Spleen (tissue), 11 donors: ENCODE measurements around the gene PRDM7. TPM values are rescaled to one million over a fixed set of nuclear protein-coding genes. Genes with fewer than 3 reads are reported as not detected.
"Not testable (repeated sequence)": the region's sequence is repeated elsewhere in the genome, so short reads cannot be mapped to it uniquely, and the experiment has no call there.

Source experiments
- DNase-seq: peaks from one replicate; pipeline ENCODE4 v3.0.0-alpha.2; 2020
- H3K27ac ChIP-seq, 8 donors: fragments of 200-600 bp; sonication (generic) in 7 of 8; 1 replicate in 4 of 8; 2 replicates in 4 of 8; pipeline versions ENCODE4 v1.5.0 to v1.8.0; 2016 to 2021; ENCODE audit warnings: inconsistent platforms in 4 of 8, mild to moderate bottlenecking in 4 of 8, moderate library complexity in 1 of 8
- H3K27me3 ChIP-seq, 7 donors: fragments of 200-600 bp; sonication (generic) in 6 of 7; replicated peaks in 1 of 7; 1 replicate in 4 of 7; 2 replicates in 3 of 7; pipeline versions ENCODE4 v1.5.0 to v1.8.0; 2016 to 2021; ENCODE audit warnings: inconsistent platforms in 3 of 7, mild to moderate bottlenecking in 1 of 7
- H3K36me3 ChIP-seq, 6 donors: fragments of 200-600 bp; sonication (generic) in 5 of 6; 1 replicate in 4 of 6; 2 replicates in 2 of 6; pipeline versions ENCODE4 v1.5.0 to v1.8.0; 2016 to 2021; ENCODE audit warnings: inconsistent platforms in 2 of 6
- H3K4me1 ChIP-seq, 6 donors: fragments of 200-600 bp; sonication (generic) in 5 of 6; 1 replicate in 3 of 6; 2 replicates in 3 of 6; pipeline versions ENCODE4 v1.5.0 to v1.8.0; 2016 to 2021; ENCODE audit warnings: inconsistent platforms in 3 of 6
- H3K4me3 ChIP-seq, 8 donors: fragments of 200-600 bp; sonication (generic) in 7 of 8; 1 replicate in 4 of 8; 2 replicates in 4 of 8; pipeline versions ENCODE4 v1.5.0 to v1.8.0; 2016 to 2021; ENCODE audit warnings: inconsistent platforms in 4 of 8, mild to moderate bottlenecking in 4 of 8, moderate library complexity in 2 of 8
- H3K9me3 ChIP-seq, 8 donors: fragments of 200-600 bp; sonication (generic) in 7 of 8; 1 replicate in 4 of 8; 2 replicates in 4 of 8; pipeline versions ENCODE4 v1.5.0 to v1.8.0; 2016 to 2021; ENCODE audit warnings: inconsistent platforms in 4 of 8
- CTCF ChIP-seq, 11 experiments: fragments of 200-600 bp in 7 of 11; fragments of 450-650 bp in 4 of 11; sonication (generic) in 4 of 11; IDR thresholded peaks in 8 of 11; conservative IDR thresholded peaks in 3 of 11; 1 replicate in 7 of 11; 2 replicates in 4 of 11; pipeline versions ENCODE4 v1.4.0 to v1.8.0; 2016 to 2021; ENCODE audit warnings: antibody characterized with exemption in 11 of 11, inconsistent platforms in 4 of 11, mild to moderate bottlenecking in 1 of 11
- POLR2A ChIP-seq, 3 donors: fragments of 450-650 bp; IDR thresholded peaks; one replicate each; pipeline ENCODE4 v1.5.1; 2017; ENCODE audit warnings: antibody characterized with exemption in 3 of 3, mild to moderate bottlenecking in 1 of 3
- POLR2AphosphoS5 ChIP-seq, 3 donors: sonication (generic); formaldehyde crosslinking; IDR thresholded peaks; one replicate each; pipeline ENCODE4 v1.5.1; 2017; ENCODE audit warnings: antibody characterized with exemption in 3 of 3
- WGBS, 5 donors: extraction: QIAGEN DNeasy Blood & Tissue Kit in 3 of 5; methylation state at CpG; one replicate each; pipeline versions ENCODE4 v1.1.5 to v1.1.7; 2013 to 2018; 5-methylcytosine and 5-hydroxymethylcytosine counted together
- intact Hi-C: fragments of 100-400 bp; cut with DNase I; formaldehyde crosslinking; loops from one replicate; pipeline ENCODE4 v1.15.0; 2023; ENCODE audit warnings: low total_unique reads
- polyA plus RNA-seq, 3 donors: library from polyadenylated mRNA; stranded (reverse); fragments of 200-250 nt; gene quantifications; one replicate each; pipeline ENCODE4 v1.2.1, GENCODE V29; 2013
- total RNA-seq, 7 donors: library from RNA; depleted of rRNA in 3 of 7; stranded (reverse); fragments of >200 nt in 3 of 7; fragmentation: NEBNext Ultra II Directional in 4 of 7; extraction: Animal tissue kit (Norgen Biotek cat#: 25700) in 4 of 7; gene quantifications; one replicate each; pipeline versions ENCODE4 v1.1.0 to v1.2.1, GENCODE V29; 2016 to 2021
- donor health status: healthy with polysubstance abuse.
- donor health status: DM: no; HTN: no; CAD: no; lungs with moderate emphysema.
- donor health status: DM: no; HTN: no; CAD: no.
- donor health status: Bipolar disorder and iron deficiency.
- donor health status: healthy.
- donor health status: DM: no; HTN: no; CAD: no.
- donor health status: DM: yes; HTN: yes; CAD: no.

Gene PRDM7
- total and polyA plus RNA-seq, 10 donors = not detected

DNA sequence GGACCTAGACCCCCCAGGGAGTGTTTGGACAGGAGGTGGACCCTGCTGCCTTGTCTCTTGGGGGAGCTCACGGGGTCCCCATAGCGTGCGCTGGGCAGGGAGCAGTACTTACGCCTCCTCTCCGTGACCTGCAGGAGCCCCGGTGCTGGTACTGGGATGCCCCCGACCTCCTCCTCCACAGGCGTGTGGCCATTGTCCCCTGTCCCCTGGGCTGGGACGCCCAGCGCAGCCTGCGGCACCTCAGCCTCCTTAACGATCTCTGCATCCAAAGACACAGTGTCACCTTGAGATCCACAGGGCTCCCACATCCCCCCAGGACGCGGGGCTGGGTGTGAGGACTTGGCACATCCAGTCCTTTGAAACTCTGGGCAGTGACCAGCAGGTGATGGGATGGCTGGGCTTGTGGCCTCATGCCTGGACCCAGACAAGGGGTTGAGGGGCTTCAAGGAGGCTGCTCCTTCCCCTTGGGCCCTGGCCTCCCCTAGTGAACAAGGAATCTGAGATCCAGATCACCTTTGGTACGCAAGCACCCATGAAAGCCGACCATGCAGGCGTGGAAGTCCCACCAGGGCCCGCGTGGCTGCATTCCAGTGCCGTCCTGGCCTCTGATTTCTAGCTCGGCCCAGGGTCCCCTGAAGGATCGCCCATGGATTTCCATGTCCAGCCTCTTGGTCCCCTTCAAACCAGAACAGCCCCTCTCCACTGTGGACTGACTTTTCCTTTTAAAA lies 67.8 kb downstream of the PRDM7 start:
- no peaks in the 10 kb centered on the region for H3K36me3 ChIP-seq
- intact Hi-C loops = no loop called here
- H3K27ac ChIP-seq = peak overlapping the region in 4 of 8 donors; percentile 34 to 81 (median 56)
- peaks cover 0 to 30% (median 0%) of the 10 kb centered on the region in 7 donors for H3K27me3 ChIP-seq
- TF ChIP-seq CTCF (IDR thresholded peaks at IDR 0.05 in 8 of 11, conservative IDR thresholded peaks at IDR 0.05 in 3 of 11) (no peak), POLR2AphosphoS5 (IDR thresholded peaks at IDR 0.05) (no peak), POLR2A (IDR thresholded peaks at IDR 0.05) (no peak)
- no peak for DNase-seq
- no peaks in the 10 kb centered on the region for H3K9me3 ChIP-seq
- WGBS, 5 donors = 71 to 80% (median 73%) methylated on average over 21 to 22 of the region's 22 CpGs
- H3K4me3 ChIP-seq = peak overlapping the region in 4 of 8 donors; percentile 5 to 57 (median 12)
- peaks cover 8 to 47% (median 23%) of the 10 kb centered on the region in 6 donors for H3K4me1 ChIP-seq

DNA sequence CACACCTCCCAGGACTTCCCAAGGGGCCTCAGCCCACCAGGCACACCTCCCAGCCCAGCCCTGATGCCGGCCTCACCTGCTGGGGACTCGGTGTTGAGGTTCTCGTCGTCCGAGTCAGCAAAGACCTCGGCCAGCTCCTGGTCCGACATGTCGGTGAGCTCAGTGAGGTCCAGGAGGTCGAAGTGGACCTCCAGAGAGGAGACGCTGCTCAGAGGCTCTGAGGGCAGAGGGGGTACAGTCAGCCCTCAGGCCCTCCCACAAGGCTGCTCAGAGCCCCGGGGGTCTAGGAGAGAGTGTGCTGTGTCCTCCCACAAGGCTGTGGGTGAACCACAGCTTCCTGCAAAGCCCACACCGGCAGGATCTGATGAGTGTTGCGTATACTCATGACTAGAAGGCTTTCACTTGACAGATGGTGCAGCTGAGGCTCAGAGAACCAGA lies 68.4 kb downstream of the PRDM7 start:
- intact Hi-C loops = no loop called here
- peaks cover 0 to 30% (median 0%) of the 10 kb centered on the region in 7 donors for H3K27me3 ChIP-seq
- TF ChIP-seq POLR2A (IDR thresholded peaks at IDR 0.05) (no peak), POLR2AphosphoS5 (IDR thresholded peaks at IDR 0.05) (peak; percentile 59 to 79 (median 59))
- no peaks in the 10 kb centered on the region for H3K9me3 ChIP-seq
- H3K4me1 ChIP-seq = peaks cover 8 to 47% (median 23%) of the 10 kb centered on the region in 6 donors
- WGBS, 5 donors = 19 to 42% (median 21%) methylated on average over 10 to 13 of the region's 13 CpGs
- peak overlapping the region in 5 of 8 donors; percentile 34 to 81 (median 55) for H3K27ac ChIP-seq
- peak; percentile 92 for DNase-seq
- peak overlapping the region in 4 of 8 donors; percentile 5 to 57 (median 12) for H3K4me3 ChIP-seq
- H3K36me3 ChIP-seq = no peaks in the 10 kb centered on the region

GRCh38 chr16:90007635-90008234 lies 69.4 kb downstream of the PRDM7 start:
- Histone ChIP-seq H3K27me3 (peaks cover 0 to 22% (median 0%) of the 10 kb centered on the region in 7 donors), H3K4me1 (peaks cover 8 to 38% (median 19%) of the 10 kb centered on the region in 6 donors), H3K27ac (peak overlapping the region in 3 of 8 donors; percentile 21 to 57 (median 28))
- intact Hi-C loops, H3K9me3 ChIP-seq, H3K4me3 ChIP-seq, H3K36me3 ChIP-seq: not testable (repeated sequence)
- WGBS, 5 donors = 49 to 59% (median 56%) methylated on average over 12 to 13 of the region's 13 CpGs
- peak; percentile 82 for DNase-seq

- no peaks in the 10 kb centered on the region for H3K9me3 ChIP-seq
- 79 to 100% (median 86%) methylated on average over 1 to 7 of the region's 7 CpGs for WGBS, 5 donors
- no peak for TF ChIP-seq POLR2AphosphoS5 (IDR thresholded peaks at IDR 0.05)
- TF ChIP-seq POLR2A (IDR thresholded peaks at IDR 0.05) = no peak
- no peak for TF ChIP-seq CTCF (IDR thresholded peaks at IDR 0.05 in 8 of 11, conservative IDR thresholded peaks at IDR 0.05 in 3 of 11)
- intact Hi-C loops = no loop called here
- DNase-seq = no peak
- H3K4me1 ChIP-seq = peaks cover 8 to 38% (median 19%) of the 10 kb centered on the region in 6 donors
- H3K4me3 ChIP-seq = no peak overlapping the region
- H3K27me3 ChIP-seq = peaks cover 0 to 15% (median 0%) of the 10 kb centered on the region in 7 donors
- H3K36me3 ChIP-seq = no peaks in the 10 kb centered on the region
- H3K27ac ChIP-seq = peak overlapping the region in 1 of 8 donors; percentile 57
These were observed 70.1 kb downstream of the PRDM7 start for GRCh38 chr16:90007015-90007414.

Other genes starting within 250 kb of the PRDM7 start
- 1 to 10 TPM; 1.2 to 3.2 (median 2.8) TPM for gene SPIRE2, start 248.9 kb downstream of the PRDM7 start, total RNA-seq
- gene SPIRE2, start 248.9 kb downstream of the PRDM7 start, polyA plus RNA-seq = 1 to 10 TPM in 1 of 3 donors, under 1 TPM in 2; 0.80 to 1.3 (median 0.98) TPM
- gene TCF25, start 203.7 kb downstream of the PRDM7 start, total RNA-seq = 100 to 1,000 TPM; 145 to 305 (median 233) TPM
- gene TCF25, start 203.7 kb downstream of the PRDM7 start, polyA plus RNA-seq = 100 to 1,000 TPM; 113 to 412 (median 334) TPM
- gene MC1R, start 158.5 kb downstream of the PRDM7 start, total RNA-seq = 10 to 100 TPM in 1 of 7 donors, 1 to 10 TPM in 6; 3.0 to 12.5 (median 7.8) TPM
- gene MC1R, start 158.5 kb downstream of the PRDM7 start, polyA plus RNA-seq = 1 to 10 TPM; 2.4 to 3.2 (median 2.6) TPM
- 1 to 10 TPM in 3 of 7 donors, under 1 TPM in 2, not detected in 2; 0.43 to 2.4 (median 1.4) TPM for gene TUBB3, start 154.0 kb downstream of the PRDM7 start, total RNA-seq
- gene TUBB3, start 154.0 kb downstream of the PRDM7 start, polyA plus RNA-seq = 1 to 10 TPM in 1 of 3 donors, under 1 TPM in 2; 0.41 to 4.3 (median 0.80) TPM
- gene DEF8, start 128.6 kb downstream of the PRDM7 start, total RNA-seq = 100 to 1,000 TPM in 1 of 7 donors, 10 to 100 TPM in 6; 55.3 to 104 (median 72.4) TPM
- gene DEF8, start 128.6 kb downstream of the PRDM7 start, polyA plus RNA-seq = 10 to 100 TPM; 25.7 to 38.0 (median 33.8) TPM
- gene DBNDD1, start 57.9 kb downstream of the PRDM7 start, total RNA-seq = 1 to 10 TPM in 6 of 7 donors, under 1 TPM in 1; 0.66 to 3.7 (median 1.8) TPM
- 1 to 10 TPM in 2 of 3 donors, under 1 TPM in 1; 0.87 to 1.9 (median 1.6) TPM for gene DBNDD1, start 57.9 kb downstream of the PRDM7 start, polyA plus RNA-seq